ENCODE results near the gene DDX1. TPM values are rescaled to one million over a fixed set of nuclear protein-coding genes. Genes with fewer than 3 reads are reported as not detected.

Gene DDX1
- total and polyA plus RNA-seq, 4 experiments from 2014 or later = 53.3 to 61.7 (median 57.1) TPM

Other genes starting within 250 kb of the DDX1 start
- 10 to 100 TPM; 34.9 to 37.0 TPM for gene NBAS, start 30.5 kb upstream of the DDX1 start, total RNA-seq
- gene NBAS, start 30.5 kb upstream of the DDX1 start, polyA plus RNA-seq = 10 to 100 TPM; 16.1 to 19.3 TPM